ENCODE measurements around the gene NFS1.
"Not testable (repeated sequence)": the region's sequence is repeated elsewhere in the genome, so short reads cannot be mapped to it uniquely, and the experiment has no call there.

DNA sequence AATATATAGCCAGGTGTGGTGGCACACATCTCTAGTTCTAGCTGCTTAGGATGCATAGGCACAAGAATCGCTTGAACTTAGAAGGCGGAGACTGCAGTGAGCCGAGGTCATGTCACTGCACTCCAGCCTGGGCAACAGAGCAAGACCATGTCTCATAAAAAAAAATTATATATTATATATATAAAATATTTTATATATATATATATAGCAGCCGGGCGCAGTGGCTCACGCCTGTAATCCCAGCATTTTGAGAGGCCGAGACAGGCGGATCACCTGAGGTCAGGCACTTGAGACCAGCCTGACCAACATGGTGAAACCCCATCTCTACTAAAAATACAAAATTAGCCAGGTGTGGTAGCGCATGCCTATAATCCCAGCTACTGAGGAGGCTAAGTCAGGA lies 13.8 kb downstream of the NFS1 start:
- TF ChIP-seq, protein P1, sequence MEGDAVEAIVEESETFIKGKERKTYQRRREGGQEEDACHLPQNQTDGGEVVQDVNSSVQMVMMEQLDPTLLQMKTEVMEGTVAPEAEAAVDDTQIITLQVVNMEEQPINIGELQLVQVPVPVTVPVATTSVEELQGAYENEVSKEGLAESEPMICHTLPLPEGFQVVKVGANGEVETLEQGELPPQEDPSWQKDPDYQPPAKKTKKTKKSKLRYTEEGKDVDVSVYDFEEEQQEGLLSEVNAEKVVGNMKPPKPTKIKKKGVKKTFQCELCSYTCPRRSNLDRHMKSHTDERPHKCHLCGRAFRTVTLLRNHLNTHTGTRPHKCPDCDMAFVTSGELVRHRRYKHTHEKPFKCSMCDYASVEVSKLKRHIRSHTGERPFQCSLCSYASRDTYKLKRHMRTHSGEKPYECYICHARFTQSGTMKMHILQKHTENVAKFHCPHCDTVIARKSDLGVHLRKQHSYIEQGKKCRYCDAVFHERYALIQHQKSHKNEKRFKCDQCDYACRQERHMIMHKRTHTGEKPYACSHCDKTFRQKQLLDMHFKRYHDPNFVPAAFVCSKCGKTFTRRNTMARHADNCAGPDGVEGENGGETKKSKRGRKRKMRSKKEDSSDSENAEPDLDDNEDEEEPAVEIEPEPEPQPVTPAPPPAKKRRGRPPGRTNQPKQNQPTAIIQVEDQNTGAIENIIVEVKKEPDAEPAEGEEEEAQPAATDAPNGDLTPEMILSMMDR (IDR thresholded peaks at IDR 0.05), result not testable (repeated sequence)
- TF ChIP-seq POLR2A (IDR thresholded peaks at IDR 0.05), result not testable (repeated sequence)
